ENCODE data around the gene KANSL1. TPM values are rescaled to one million over a fixed set of nuclear protein-coding genes. Genes with fewer than 3 reads are reported as not detected.

KANSL1 gene
- total and polyA plus RNA-seq, 9 of the 15 experiments (the other 6 are each of a cell fraction or from before 2014, with no cell fraction given), result 3.6 to 55.4 (median 31.8) TPM

GRCh38 chr17:46082257-46082656, 111.0 kb downstream of the KANSL1 start (continued):
- TF ChIP-seq POLR3G (IDR thresholded peaks at IDR 0.05; ENCODE audit: extremely low read depth, insufficient read length, insufficient replicate concordance), result no peak
- no peak for TF ChIP-seq NR1H2 (CRISPR knock-in tag; IDR thresholded peaks at IDR 0.05)
- TF ChIP-seq ZFP30 (CRISPR knock-in tag; IDR thresholded peaks at IDR 0.05; ENCODE audit: borderline replicate concordance), result no peak
- TF ChIP-seq ZNF197 (CRISPR knock-in tag; IDR thresholded peaks at IDR 0.05; ENCODE audit: low read depth), result no peak
- TF ChIP-seq MTA2 (IDR thresholded peaks at IDR 0.05; ENCODE audit: low read depth), result no peak

GRCh38 chr17:46081018-46081320, 112.3 kb downstream of the KANSL1 start:
- POLR2A ChIA-PET, result interaction anchor here (1.1 to 3.1 kb wide), 3 partner anchors 12 to 19 kb away, joined by 3 to 12 read pairs (median 4); no protein-coding TSS in a partner anchor
- H3K27ac ChIP-seq (ENCODE audit: extremely low read depth, low read depth, low read length), result peak overlapping the region; percentile 59
- TF ChIP-seq ILF3 (IDR thresholded peaks at IDR 0.05; ENCODE audit: borderline replicate concordance), result no peak
- peak; percentile 66 for TF ChIP-seq C11orf30 (IDR thresholded peaks at IDR 0.05; ENCODE audit: low read depth)
- TF ChIP-seq FOXK2 (conservative IDR thresholded peaks at IDR 0.05 in 1 of 2, IDR thresholded peaks at IDR 0.05 in 1 of 2; ENCODE audit: low read depth in 2 of 2), result no peak
- no peak for TF ChIP-seq GTF3C2 (IDR thresholded peaks at IDR 0.05; ENCODE audit: borderline replicate concordance, extremely low read depth, insufficient read length)
- TF ChIP-seq ETS2 (tag; IDR thresholded peaks at IDR 0.05; ENCODE audit: borderline replicate concordance, poor library complexity, severe bottlenecking), result no peak
- peak in 1 of 2 experiments; percentile 9 for TF ChIP-seq NCOA2 (IDR thresholded peaks at IDR 0.05; ENCODE audit: partially characterized antibody in 2 of 2)
- peak; percentile 27; the same call in 1 of the 2 replicates for TF ChIP-seq MAFK (IDR thresholded peaks at IDR 0.05; ENCODE audit: low read length)
- TF ChIP-seq ZNF146 (CRISPR knock-in tag; IDR thresholded peaks at IDR 0.05; ENCODE audit: unreplicated experiment), result no peak
- TF ChIP-seq ZNF316 (IDR thresholded peaks at IDR 0.05), result peak; percentile 83
- TF ChIP-seq MAFG (tag; conservative IDR thresholded peaks at IDR 0.05), result 0 out of 2 replicates have a peak, but pooled peaks have one; percentile 39
- TF ChIP-seq ELK1 (CRISPR knock-in tag; IDR thresholded peaks at IDR 0.05), result no peak
- 0 out of 2 replicates have a peak, but pooled peaks have one; percentile 8 for TF ChIP-seq ATF3 (IDR thresholded peaks at IDR 0.05)
- no peak for TF ChIP-seq ATF3 (CRISPR knock-in tag; conservative IDR thresholded peaks at IDR 0.05)

More at GRCh38 chr17:46081018-46081320, 112.3 kb downstream of the KANSL1 start:
- peaks cover 95% of the 10 kb centered on the region for H3K79me2 ChIP-seq (ENCODE audit: control insufficient read depth, insufficient read depth, low read length)
- ATAC-seq, result no peak; the same call in 2 of the 3 replicates
- H3K9me1 ChIP-seq (ENCODE audit: control insufficient read depth, insufficient read depth, low read length), result no peaks in the 10 kb centered on the region
- peaks cover 26% of the 10 kb centered on the region for H3K36me3 ChIP-seq (ENCODE audit: control insufficient read depth, insufficient read depth, low read length)
- intact Hi-C loops (cut with micrococcal nuclease) (no loop called here), in situ Hi-C loops (cut with MboI) (no loop called here)
- H3K4me3 ChIP-seq, result no peak overlapping the region
- no peak overlapping the region for H2AFZ ChIP-seq (ENCODE audit: low read depth, low read length)
- CTCF ChIA-PET (ENCODE audit: low intra/inter-chr PET ratio), result no interaction called here
- peaks cover 27 to 65% of the 10 kb centered on the region in 2 experiments for H3K4me1 ChIP-seq (replicated peaks in 1 of 2; ENCODE audit: control insufficient read depth in 2 of 2, insufficient read depth in 2 of 2, low read length in 2 of 2)
- BruUV-seq (replicated peaks), result no TSS peak
- H3K9me3 ChIP-seq (replicated peaks; ENCODE audit: control insufficient read depth, insufficient read depth, low read depth, low read length), result no peaks in the 10 kb centered on the region
- no peak for FAIRE-seq
- H3K9ac ChIP-seq (ENCODE audit: insufficient read depth in 1 of 2, low read depth in 2 of 2, low read length in 2 of 2), result peak overlapping the region in 1 of 2 experiments; percentile 31; a peak in 1 of 4 replicates
- H4K20me1 ChIP-seq (replicated peaks; ENCODE audit: control insufficient read depth, insufficient read depth, low read length), result no peaks in the 10 kb centered on the region
- DNase-seq (ENCODE audit: extremely low read depth in 1 of 4, low spot score in 3 of 4), result no peak
- no peaks in the 10 kb centered on the region for H3K27me3 ChIP-seq (ENCODE audit: control insufficient read depth in 2 of 2, insufficient read depth in 2 of 2, low read length in 2 of 2)
- H3K4me2 ChIP-seq (ENCODE audit: insufficient read depth, low read length), result no peak overlapping the region

Measured in K562 (cell line).